Lung microvascular endothelial cell (primary cell): Measurements from ENCODE around the gene CERCAM. TPM values are rescaled to one million over a fixed set of nuclear protein-coding genes. Genes with fewer than 3 reads are reported as not detected.
A peak's percentile ranks its signal among the peaks of the same experiment; 100 is the strongest.

Source experiments
- DNase-seq, 2 donors: peaks; one replicate each; pipeline versions ENCODE4 v3.0.0 to v3.0.0-alpha.2; 2010; ENCODE audit warnings: low read depth in 2 of 2
- total RNA-seq: library from RNA; depleted of rRNA; stranded (reverse); fragments of >200 nt; gene quantifications from 2 replicates; pipeline ENCODE4 v1.2.1, GENCODE V29; 2014

Gene CERCAM
- total RNA-seq, 1 donor from 2014 or later: 16.1 TPM

DNA sequence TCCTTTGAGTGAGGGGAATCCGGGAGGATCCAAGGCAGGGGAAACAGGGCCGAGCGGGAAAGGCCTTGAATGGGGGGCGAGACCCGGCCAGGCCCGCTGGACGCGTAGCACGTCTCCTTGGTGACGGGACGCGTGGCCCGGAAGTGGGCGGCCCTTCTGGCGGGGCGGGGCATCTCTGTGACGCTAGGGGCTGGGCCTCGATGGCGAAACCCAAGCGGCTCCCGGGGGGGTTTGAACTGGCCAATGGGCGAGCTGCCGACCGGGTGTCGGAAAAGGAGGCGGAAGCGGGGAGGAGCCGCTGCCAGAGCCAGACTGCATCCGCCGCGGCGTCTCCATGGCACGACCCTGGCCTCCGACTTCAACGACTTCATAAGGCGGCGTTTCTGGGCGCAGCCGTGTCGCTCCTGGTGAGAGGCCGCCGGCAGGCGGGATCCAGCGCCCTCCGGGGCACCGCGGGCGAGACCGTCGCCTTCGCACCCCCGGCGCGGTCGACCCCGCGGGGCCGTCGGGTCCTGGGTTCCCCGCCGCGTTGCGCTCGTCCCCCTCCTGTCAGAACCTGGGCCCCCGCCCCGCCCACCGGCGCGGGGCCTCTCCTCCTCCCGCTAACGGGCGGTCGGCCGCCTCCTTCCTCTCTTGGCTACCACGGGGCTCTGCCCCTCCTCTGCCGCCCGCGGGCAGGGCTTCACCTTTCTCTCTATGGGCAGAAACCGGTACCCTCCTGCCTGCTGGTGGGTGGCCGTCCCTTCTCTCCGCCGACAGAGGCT, 35.4 kb downstream of the CERCAM start, which contains the start of gene ODF2:
TSS of gene ODF2 (plus strand) at position 158 of the 764 bp plus-strand sequence. CDS start at position 244, 86 bp downstream.
- DNase-seq: peak; percentile 96

GRCh38 chr9:128456613-128457061, 36.0 kb downstream of the CERCAM start:
- DNase-seq: peak; percentile 65 to 70

GRCh38 chr9:128457207-128457606, 36.5 kb downstream of the CERCAM start:
- no peak for DNase-seq

DNA sequence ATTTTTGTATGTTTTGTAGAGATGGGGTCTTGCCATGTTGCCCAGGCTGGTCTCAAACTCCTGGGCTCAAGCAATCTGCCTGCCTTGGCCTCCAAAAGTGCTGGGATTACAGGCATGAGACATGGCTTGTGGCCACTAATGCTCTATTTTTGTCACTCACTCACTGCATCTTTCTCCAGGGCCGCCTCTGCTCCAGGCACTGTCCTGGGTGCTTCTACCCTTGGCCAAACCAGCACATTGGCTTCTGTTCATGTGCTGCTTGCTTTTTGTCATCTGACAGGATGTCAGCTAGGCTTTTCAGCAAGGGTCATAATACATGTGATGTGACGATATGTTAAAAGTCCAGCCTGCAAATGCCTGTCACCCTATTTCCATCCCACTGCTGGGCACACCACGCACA, 38.4 kb downstream of the CERCAM start:
- no peak for DNase-seq

GRCh38 chr9:128469070-128469469, 48.4 kb downstream of the CERCAM start:
- DNase-seq: no peak

- no peak for DNase-seq
Observed at GRCh38 chr9:128470560-128470959, 49.9 kb downstream of the CERCAM start.

- DNase-seq: no peak
Observed at GRCh38 chr9:128473104-128473503, 52.4 kb downstream of the CERCAM start.

DNA sequence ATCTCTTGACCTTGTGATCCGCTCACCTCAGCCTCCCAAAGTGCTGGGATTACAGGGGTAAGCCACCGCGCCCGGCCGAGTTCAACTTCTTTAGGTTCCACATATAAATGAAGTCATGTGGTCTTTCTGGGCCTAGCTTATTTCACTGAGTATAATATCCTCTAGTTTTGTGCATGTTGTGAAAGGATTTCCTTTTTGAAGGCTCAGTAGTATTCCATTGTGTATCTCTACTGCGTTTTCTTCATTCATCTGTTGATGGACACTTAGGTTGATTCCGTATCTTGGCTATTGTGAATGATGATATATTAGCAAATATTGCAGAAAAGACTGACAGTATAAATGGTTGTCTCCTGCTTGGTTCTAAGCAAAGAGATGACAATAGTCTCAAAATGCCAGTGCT, 55.2 kb downstream of the CERCAM start:
- DNase-seq: no peak

DNA sequence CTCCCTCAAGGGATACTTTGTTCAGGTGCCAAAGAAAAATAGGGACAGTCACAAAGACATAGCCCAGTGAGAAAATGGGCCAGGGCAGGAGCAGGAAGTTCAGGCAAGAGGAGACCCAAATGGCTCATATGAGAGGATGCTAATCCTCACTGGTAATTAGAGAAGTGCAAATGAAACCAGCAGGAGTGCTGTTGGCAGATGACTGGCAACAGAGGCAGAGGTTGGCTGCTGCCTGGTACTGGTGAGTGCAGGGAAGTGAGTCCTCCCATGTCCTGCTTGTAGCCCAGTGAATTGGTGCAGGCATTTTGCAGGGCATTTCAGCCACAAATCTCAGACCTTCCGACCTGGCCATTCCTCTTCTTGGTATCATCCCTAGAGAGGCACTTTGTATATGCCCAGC, 58.6 kb downstream of the CERCAM start:
- DNase-seq: no peak

- no peak for DNase-seq
Observed at GRCh38 chr9:128481561-128481960, 60.9 kb downstream of the CERCAM start.

DNA sequence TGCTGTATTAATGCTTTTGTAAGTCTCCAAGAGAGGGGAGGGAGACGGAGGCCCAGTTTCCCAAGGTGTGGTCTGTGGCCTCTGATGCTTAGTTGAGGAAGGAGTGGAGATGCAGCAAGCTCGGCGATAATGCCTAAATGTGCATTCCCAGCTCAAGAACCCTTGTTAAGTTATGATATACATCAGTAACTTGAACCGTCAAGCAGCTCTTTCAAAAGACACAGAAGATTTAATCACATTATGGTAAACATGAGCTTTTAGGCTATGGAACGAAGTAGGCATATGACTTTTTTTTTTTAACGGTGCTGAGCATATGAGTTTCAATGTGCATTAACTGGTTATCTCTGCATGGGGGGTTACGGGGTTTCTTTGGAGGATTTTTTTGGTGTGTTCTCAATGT, 61.5 kb downstream of the CERCAM start:
- DNase-seq: no peak

- no peak for DNase-seq
Observed at GRCh38 chr9:128484686-128485413, 64.2 kb downstream of the CERCAM start.

DNA sequence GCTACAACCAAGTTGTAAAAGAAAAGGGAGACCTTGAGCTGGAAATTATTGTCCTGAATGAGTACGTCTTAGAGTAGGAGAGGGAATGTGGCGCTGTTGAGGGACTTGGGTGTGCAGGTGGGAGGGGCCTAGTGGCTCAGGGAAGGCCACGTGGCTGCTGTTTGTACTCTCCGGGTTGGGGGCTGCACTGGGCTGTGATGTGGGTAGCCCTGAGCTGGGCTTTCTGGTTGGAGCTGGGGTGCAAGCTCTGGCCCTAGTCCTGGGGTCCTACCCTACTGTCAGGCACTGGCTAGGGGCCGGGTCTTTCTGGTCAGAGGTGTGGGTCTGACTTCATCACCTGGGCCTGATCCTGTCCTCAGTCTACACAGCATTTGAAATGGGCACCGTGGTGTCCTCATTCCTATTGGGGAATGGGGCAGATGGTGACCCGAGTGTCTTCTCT, 64.8 kb downstream of the CERCAM start:
- no peak for DNase-seq

- DNase-seq: no peak
Observed at GRCh38 chr9:128486201-128486600, 65.5 kb downstream of the CERCAM start.

Other genes starting within 250 kb of the CERCAM start
- 9.4 and 12.3 TPM in 2 replicates for gene CIZ1, start 229.3 kb upstream of the CERCAM start, total RNA-seq
- 0.40 and 0.44 TPM in 2 replicates for gene DNM1, start 217.5 kb upstream of the CERCAM start, total RNA-seq
- gene GOLGA2, start 144.8 kb upstream of the CERCAM start, total RNA-seq: 32.9 and 49.6 TPM in 2 replicates
- gene SWI5, start 144.6 kb upstream of the CERCAM start, total RNA-seq: 17.5 and 19.6 TPM in 2 replicates
- gene TRUB2, start 98.4 kb upstream of the CERCAM start, total RNA-seq: 22.4 and 26.2 TPM in 2 replicates
- gene COQ4, start 98.0 kb upstream of the CERCAM start, total RNA-seq: 18.7 and 26.0 TPM in 2 replicates
- gene SLC27A4, start 80.3 kb upstream of the CERCAM start, total RNA-seq: 18.5 and 46.8 TPM in 2 replicates
- gene URM1, start 49.5 kb upstream of the CERCAM start, total RNA-seq: 36.0 and 46.4 TPM in 2 replicates
- 20.5 and 25.4 TPM in 2 replicates for gene ODF2, start 35.1 kb downstream of the CERCAM start, total RNA-seq
- 8.5 and 10.9 TPM in 2 replicates for gene GLE1, start 83.9 kb downstream of the CERCAM start, total RNA-seq
- 412 and 449 TPM in 2 replicates for gene SPTAN1, start 131.7 kb downstream of the CERCAM start, total RNA-seq
- gene DYNC2I2, start 236.0 kb downstream of the CERCAM start, total RNA-seq: 36.3 and 43.6 TPM in 2 replicates